Measurements from ENCODE around the gene AP1M2.
"Not testable (repeated sequence)": the region's sequence is repeated elsewhere in the genome, so short reads cannot be mapped to it uniquely, and the experiment has no call there.

Gene AP1M2

GRCh38 chr19:10600149-10600548 is 13.0 kb upstream of the AP1M2 start:
- no peak for DNase-seq

GRCh38 chr19:10593820-10594637 is 6.9 kb upstream of the AP1M2 start:
- DNase-seq: no peak

GRCh38 chr19:10593148-10593547 is 6.0 kb upstream of the AP1M2 start:
- DNase-seq: no peak

GRCh38 chr19:10587839-10588150 is 683 bp upstream of the AP1M2 start:
- no peak for DNase-seq

GRCh38 chr19:10586396-10586795 is 716 bp downstream of the AP1M2 start:
- no peak for DNase-seq

GRCh38 chr19:10583036-10583776 is 3.9 kb downstream of the AP1M2 start:
- DNase-seq: no peak

- no peak for DNase-seq
These were observed 5.0 kb downstream of the AP1M2 start for GRCh38 chr19:10582091-10582490.

GRCh38 chr19:10580979-10581631 is 6.0 kb downstream of the AP1M2 start:
- DNase-seq: peak; percentile 89

GRCh38 chr19:10577951-10578350 is 9.2 kb downstream of the AP1M2 start:
- DNase-seq: no peak

GRCh38 chr19:10575011-10575716 is 11.9 kb downstream of the AP1M2 start:
- DNase-seq: no peak

- DNase-seq: no peak
These were observed 12.7 kb downstream of the AP1M2 start for GRCh38 chr19:10574462-10574861.

GRCh38 chr19:10573793-10574192 is 13.3 kb downstream of the AP1M2 start:
- not testable (repeated sequence) for DNase-seq

- peak; percentile 99 for DNase-seq
These were observed 18.1 kb downstream of the AP1M2 start, which contains the start of gene CDKN2D for GRCh38 chr19:10568826-10569651. TSS of gene CDKN2D (minus strand) at chr19:10568979. CDS start at chr19:10568653, 326 bp downstream.

GRCh38 chr19:10568062-10568825 is 18.9 kb downstream of the AP1M2 start:
- peak; percentile 63 for DNase-seq

- DNase-seq: no peak
These were observed 19.5 kb downstream of the AP1M2 start for GRCh38 chr19:10567656-10568055.

- no peak for DNase-seq
These were observed 20.3 kb downstream of the AP1M2 start for GRCh38 chr19:10566658-10567410.

- DNase-seq: no peak
These were observed 20.8 kb downstream of the AP1M2 start for GRCh38 chr19:10566408-10566657.

GRCh38 chr19:10565567-10566407 is 21.3 kb downstream of the AP1M2 start, which contains the start of gene KRI1:
TSS of gene KRI1 (minus strand) at chr19:10566010. CDS start at chr19:10565999, 11 bp downstream.
- peak; percentile 96 for DNase-seq

- peak; percentile 52 for DNase-seq
These were observed 22.0 kb downstream of the AP1M2 start for GRCh38 chr19:10565028-10565566.
